Hematopoietic multipotent progenitor cell treated with erythropoietin and hydrocortisone succinate and interleukin-3 and kit ligand, for 4 days (in vitro differentiated cells): Measurements from ENCODE around the gene NAIF1.
"Not testable (repeated sequence)": the region's sequence is repeated elsewhere in the genome, so short reads cannot be mapped to it uniquely, and the experiment has no call there.

Experiments
- DNase-seq: peaks from one replicate; pipeline ENCODE4 v3.0.0-alpha.2; 2015

The NAIF1 gene

DNA sequence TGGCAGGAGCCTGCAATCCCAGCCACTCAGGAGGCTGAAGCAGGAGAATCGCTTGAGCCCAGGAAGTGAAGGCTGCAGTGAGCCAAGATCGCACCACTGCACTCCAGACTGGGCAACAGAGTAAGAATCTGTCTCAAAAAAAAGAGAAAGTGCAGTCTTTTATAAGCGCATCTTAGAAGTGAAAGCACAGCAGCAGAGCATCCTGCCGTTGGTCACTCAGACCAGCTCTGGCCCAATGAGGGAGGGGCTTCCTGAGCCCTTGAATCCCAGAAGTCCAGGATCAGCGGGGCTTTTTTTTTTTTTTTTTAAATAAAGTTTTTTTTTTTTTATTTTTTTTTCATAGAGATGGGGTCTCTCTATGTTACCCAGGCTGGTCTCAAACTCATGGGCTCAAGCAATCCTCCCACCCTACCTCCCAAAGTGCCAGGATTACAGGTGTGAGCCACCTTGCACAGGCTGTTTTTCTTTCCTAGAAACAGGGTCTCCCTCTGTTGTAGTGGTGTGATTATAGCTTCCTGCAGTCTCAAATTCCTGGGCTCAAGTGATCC, 42.3 kb downstream of the NAIF1 start:
- DNase-seq: no peak

DNA sequence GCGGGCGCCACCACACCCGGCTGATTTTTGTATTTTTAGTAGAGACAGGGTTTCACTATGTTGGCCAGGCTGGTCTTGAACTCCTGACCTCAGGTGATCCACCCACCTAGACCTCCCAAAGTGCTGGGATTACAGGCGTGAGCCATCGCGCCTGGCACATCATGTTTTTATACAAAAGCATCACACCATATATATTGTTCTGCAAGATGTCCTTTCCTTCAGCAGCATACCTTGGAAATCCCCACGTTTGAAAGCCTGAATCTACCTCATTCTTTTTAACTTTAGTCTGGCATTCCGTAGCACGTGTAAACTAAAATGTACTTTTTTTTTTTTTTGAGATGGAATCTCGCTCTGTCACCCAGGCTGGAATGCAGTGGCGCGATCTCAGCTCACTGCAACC, 43.4 kb downstream of the NAIF1 start:
- DNase-seq: not testable (repeated sequence)

DNA sequence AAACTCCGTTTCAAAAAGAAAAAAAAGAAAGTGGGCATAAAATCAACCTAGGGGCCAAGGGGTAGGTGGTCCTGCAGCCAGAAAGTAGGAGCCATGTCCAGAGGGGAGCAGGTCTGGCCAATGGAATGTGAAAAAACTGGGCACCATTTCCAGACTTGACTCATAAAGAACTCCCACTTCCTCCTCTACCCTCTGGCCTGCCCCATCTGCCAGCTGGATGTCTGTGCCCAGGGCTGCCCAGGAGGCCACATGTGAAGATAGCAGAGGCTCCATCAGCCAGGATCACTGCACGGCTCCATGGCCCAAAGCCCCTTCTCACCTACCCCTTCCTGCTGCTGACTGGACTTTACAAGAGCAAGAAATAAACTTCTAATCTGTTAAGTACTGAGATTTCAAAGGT, 44.2 kb downstream of the NAIF1 start:
- no peak for DNase-seq

DNA sequence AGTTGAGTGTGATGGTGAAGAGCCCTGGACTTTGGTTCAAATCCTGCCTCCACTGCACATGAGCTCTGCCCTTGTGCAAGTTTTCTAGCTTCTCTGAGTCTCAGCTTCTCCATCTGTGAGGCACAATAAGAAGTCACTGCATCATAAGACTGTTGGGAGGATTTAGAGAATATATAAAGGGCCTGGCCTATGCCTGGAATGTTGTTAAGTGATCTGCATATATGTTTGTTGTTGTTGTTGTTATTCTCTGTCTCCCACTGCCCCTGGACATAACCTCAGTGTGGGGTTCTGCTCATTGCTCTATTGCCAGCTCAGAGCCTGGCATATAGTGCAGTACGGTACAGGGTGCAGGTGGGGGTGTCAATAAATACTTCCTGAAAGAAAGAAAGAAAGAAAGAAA, 46.0 kb downstream of the NAIF1 start:
- no peak for DNase-seq

DNA sequence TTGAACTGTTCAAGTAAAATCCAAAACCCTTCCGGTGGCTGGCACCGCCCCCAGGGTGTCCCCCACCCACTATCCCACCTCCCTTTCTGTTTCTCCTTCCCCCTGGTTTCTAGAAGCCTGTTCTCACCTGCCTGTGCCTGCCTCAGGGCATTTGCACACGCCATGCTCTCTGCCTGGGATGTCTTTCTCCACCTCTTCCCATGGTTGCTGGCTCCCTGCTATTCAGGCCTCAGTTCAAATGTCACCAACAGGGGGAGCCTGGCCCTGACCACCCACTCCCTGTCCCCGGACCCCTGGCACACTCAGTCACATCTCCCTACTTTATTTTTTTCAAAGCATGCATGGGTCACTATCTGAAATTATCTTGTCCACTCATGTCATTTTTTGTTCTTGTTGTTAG, 46.4 kb downstream of the NAIF1 start:
- no peak for DNase-seq

DNA sequence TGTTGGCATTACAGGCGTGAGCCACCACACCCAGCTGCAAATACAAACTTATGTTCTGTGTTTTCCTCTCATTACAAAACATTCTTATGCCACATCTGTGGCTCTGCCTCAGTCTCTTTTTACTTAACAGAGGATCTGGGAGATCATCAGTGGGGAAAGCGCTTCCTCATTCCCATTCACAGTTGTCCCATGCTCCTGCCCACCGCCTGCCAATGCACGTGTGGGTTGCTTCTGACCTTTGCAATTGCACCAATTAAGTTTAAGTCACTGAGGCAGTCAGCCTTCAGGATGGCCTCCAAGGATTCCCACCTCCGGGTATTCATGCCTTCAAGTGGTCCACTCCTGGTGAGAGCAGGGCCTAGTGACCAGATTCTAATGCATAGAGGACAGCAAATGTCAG, 51.4 kb downstream of the NAIF1 start:
- DNase-seq: no peak
